IPS-15b (cell line): Measurements from ENCODE around the gene PRMT7.

ENCODE experiments used
- H3K27me3 ChIP-seq: one replicate; pipeline ENCODE4 v1.6.1; 2013; ENCODE audit warnings: low read length; ENCODE audit not compliant: control insufficient read depth, insufficient read depth
- H3K36me3 ChIP-seq: one replicate; pipeline ENCODE4 v1.6.1; 2013; ENCODE audit warnings: low read length; ENCODE audit not compliant: control insufficient read depth, insufficient read depth
- H3K4me1 ChIP-seq: one replicate; pipeline ENCODE4 v1.6.1; 2013; ENCODE audit warnings: mild to moderate bottlenecking, low read length; ENCODE audit not compliant: control insufficient read depth, insufficient read depth
- H3K4me3 ChIP-seq: one replicate; pipeline ENCODE4 v1.5.1; 2013; ENCODE audit warnings: low read depth, low read length
- H3K9ac ChIP-seq: one replicate; pipeline ENCODE4 v1.6.1; 2013; ENCODE audit warnings: low read depth, mild to moderate bottlenecking, low read length
- H3K9me3 ChIP-seq: one replicate; pipeline ENCODE4 v1.6.1; 2013; ENCODE audit warnings: mild to moderate bottlenecking, low read length; ENCODE audit not compliant: control insufficient read depth, insufficient read depth

The PRMT7 gene

GRCh38 chr16:68370581-68371275 is 59.9 kb downstream of the PRMT7 start:
- Histone ChIP-seq H3K4me3 (no peak overlapping the region), H3K4me1 (no peaks in the 10 kb centered on the region), H3K27me3 (no peaks in the 10 kb centered on the region), H3K9me3 (no peaks in the 10 kb centered on the region), H3K36me3 (no peaks in the 10 kb centered on the region), H3K9ac (no peak overlapping the region)

- Histone ChIP-seq H3K27me3 (no peaks in the 10 kb centered on the region), H3K36me3 (no peaks in the 10 kb centered on the region), H3K4me1 (no peaks in the 10 kb centered on the region), H3K4me3 (no peak overlapping the region), H3K9ac (no peak overlapping the region), H3K9me3 (no peaks in the 10 kb centered on the region)
Observed at GRCh38 chr16:68371276-68371651, 60.4 kb downstream of the PRMT7 start.

GRCh38 chr16:68371706-68372380 is 61.0 kb downstream of the PRMT7 start:
- no peak overlapping the region for H3K9ac ChIP-seq
- no peak overlapping the region for H3K4me3 ChIP-seq
- no peaks in the 10 kb centered on the region for H3K4me1 ChIP-seq
- H3K27me3 ChIP-seq: no peaks in the 10 kb centered on the region
- H3K9me3 ChIP-seq: no peaks in the 10 kb centered on the region
- no peaks in the 10 kb centered on the region for H3K36me3 ChIP-seq

GRCh38 chr16:68372381-68372720 is 61.5 kb downstream of the PRMT7 start:
- H3K9me3 ChIP-seq: no peaks in the 10 kb centered on the region
- H3K4me1 ChIP-seq: no peaks in the 10 kb centered on the region
- no peak overlapping the region for H3K9ac ChIP-seq
- no peaks in the 10 kb centered on the region for H3K27me3 ChIP-seq
- H3K36me3 ChIP-seq: no peaks in the 10 kb centered on the region
- H3K4me3 ChIP-seq: no peak overlapping the region

- no peak overlapping the region for H3K4me3 ChIP-seq
- H3K27me3 ChIP-seq: no peaks in the 10 kb centered on the region
- no peaks in the 10 kb centered on the region for H3K36me3 ChIP-seq
- no peaks in the 10 kb centered on the region for H3K9me3 ChIP-seq
- H3K9ac ChIP-seq: no peak overlapping the region
- H3K4me1 ChIP-seq: no peaks in the 10 kb centered on the region
Observed at GRCh38 chr16:68372806-68373205, 62.0 kb downstream of the PRMT7 start.

GRCh38 chr16:68373528-68374245 is 62.9 kb downstream of the PRMT7 start:
- no peaks in the 10 kb centered on the region for H3K4me1 ChIP-seq
- H3K27me3 ChIP-seq: no peaks in the 10 kb centered on the region

GRCh38 chr16:68374246-68374805 is 63.5 kb downstream of the PRMT7 start:
- Histone ChIP-seq H3K27me3 (no peaks in the 10 kb centered on the region), H3K9ac (no peak overlapping the region), H3K4me3 (no peak overlapping the region), H3K36me3 (no peaks in the 10 kb centered on the region), H3K9me3 (no peaks in the 10 kb centered on the region), H3K4me1 (no peaks in the 10 kb centered on the region)

More at GRCh38 chr16:68373528-68374245, 62.9 kb downstream of the PRMT7 start:
- no peak overlapping the region for H3K9ac ChIP-seq
- H3K4me3 ChIP-seq: no peak overlapping the region
- no peaks in the 10 kb centered on the region for H3K9me3 ChIP-seq
- H3K36me3 ChIP-seq: no peaks in the 10 kb centered on the region

GRCh38 chr16:68374961-68375660 is 64.3 kb downstream of the PRMT7 start:
- H3K4me1 ChIP-seq: no peaks in the 10 kb centered on the region
- no peak overlapping the region for H3K4me3 ChIP-seq
- H3K27me3 ChIP-seq: no peaks in the 10 kb centered on the region
- H3K9ac ChIP-seq: no peak overlapping the region
- no peaks in the 10 kb centered on the region for H3K36me3 ChIP-seq
- H3K9me3 ChIP-seq: no peaks in the 10 kb centered on the region

GRCh38 chr16:68375801-68376536 is 65.2 kb downstream of the PRMT7 start:
- Histone ChIP-seq H3K36me3 (no peaks in the 10 kb centered on the region), H3K4me1 (no peaks in the 10 kb centered on the region), H3K4me3 (no peak overlapping the region), H3K27me3 (no peaks in the 10 kb centered on the region), H3K9me3 (no peaks in the 10 kb centered on the region), H3K9ac (no peak overlapping the region)

GRCh38 chr16:68376590-68376989 is 65.8 kb downstream of the PRMT7 start:
- Histone ChIP-seq H3K9ac (no peak overlapping the region), H3K36me3 (no peaks in the 10 kb centered on the region), H3K27me3 (no peaks in the 10 kb centered on the region), H3K4me3 (no peak overlapping the region), H3K4me1 (no peaks in the 10 kb centered on the region), H3K9me3 (no peaks in the 10 kb centered on the region)

GRCh38 chr16:68377221-68377620 is 66.4 kb downstream of the PRMT7 start:
- no peaks in the 10 kb centered on the region for H3K4me1 ChIP-seq
- no peaks in the 10 kb centered on the region for H3K9me3 ChIP-seq
- H3K4me3 ChIP-seq: no peak overlapping the region
- no peak overlapping the region for H3K9ac ChIP-seq
- H3K36me3 ChIP-seq: no peaks in the 10 kb centered on the region
- no peaks in the 10 kb centered on the region for H3K27me3 ChIP-seq
